ENCODE results near the gene PARL. TPM values are rescaled to one million over a fixed set of nuclear protein-coding genes. Genes with fewer than 3 reads are reported as not detected.

PARL gene
- total and polyA plus RNA-seq, 2 of the 8 experiments (the other 6 are each of a cell fraction or from before 2014, with no cell fraction given): 62.7 to 85.0 TPM

DNA sequence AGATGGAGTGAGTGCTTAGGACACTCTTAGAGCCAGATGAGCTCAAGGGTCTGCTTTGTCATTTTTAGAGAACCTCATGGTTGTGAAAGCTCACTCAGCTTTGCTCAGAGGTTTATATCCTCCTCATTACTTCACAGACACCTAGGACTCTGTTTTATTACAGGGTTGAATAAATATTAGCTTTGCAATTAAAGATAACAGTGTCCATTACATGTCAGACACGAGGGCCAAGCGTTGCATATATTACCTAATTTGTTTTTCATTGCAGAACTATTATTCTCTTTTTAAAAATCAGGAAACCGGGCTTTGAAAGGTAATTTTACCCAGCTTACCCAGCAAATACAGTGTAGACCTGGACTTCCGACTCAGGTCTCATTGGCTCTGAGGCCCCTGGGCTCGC, 75.4 kb downstream of the PARL start:
- Histone ChIP-seq H3K79me1 (ENCODE audit: low read depth, low read length) (0 out of 2 replicates have a peak, but pooled peaks cover 2% of the 10 kb centered on the region), H3K56ac (replicated peaks; ENCODE audit: insufficient read length, low read depth, low read length) (no peak overlapping the region), H4K5ac (ENCODE audit: insufficient read length, low read depth, low read length) (no peak overlapping the region), H3K36me3 (ENCODE audit: control insufficient read depth in 2 of 4, insufficient read depth in 4 of 4, low read length in 3 of 4) (peaks cover 33 to 71% (median 63%) of the 10 kb centered on the region in 4 experiments), H3K9ac (replicated peaks in 1 of 4; ENCODE audit: extremely low read depth in 1 of 4, low read depth in 3 of 4, low read length in 3 of 4) (no peak overlapping the region), H2BK12ac (ENCODE audit: low read depth, low read length) (no peak overlapping the region), H3K9me3 (ENCODE audit: insufficient read depth in 2 of 2, low read depth in 1 of 2, low read length in 1 of 2) (no peaks in the 10 kb centered on the region), H4K91ac (replicated peaks; ENCODE audit: insufficient read length, low read length) (no peak overlapping the region), H4K20me1 (replicated peaks in 1 of 2; ENCODE audit: control insufficient read depth in 1 of 2, insufficient read depth in 2 of 2, low read length in 2 of 2) (peaks cover 0 to 4% of the 10 kb centered on the region in 2 experiments), H3K27me3 (replicated peaks in 1 of 4; ENCODE audit: control insufficient read depth in 3 of 4, extremely low read depth in 1 of 4, insufficient read depth in 3 of 4, low read length in 3 of 4) (no peaks in the 10 kb centered on the region), H2AFZ (ENCODE audit: low read length) (no peak overlapping the region), H2AK5ac (ENCODE audit: low read depth, low read length) (no peak overlapping the region), H3K18ac (ENCODE audit: extremely low read depth, low read length) (no peak overlapping the region), H3K27ac (ENCODE audit: low read depth, low read length) (no peak overlapping the region), H2BK120ac (replicated peaks; ENCODE audit: low read depth, low read length) (no peak overlapping the region), H3K4me3 (ENCODE audit: extremely low read depth in 1 of 4, insufficient read depth in 2 of 4, low read depth in 3 of 4, low read length in 4 of 4) (no peak overlapping the region), H2BK20ac (ENCODE audit: low read length) (no peak overlapping the region), H3K4ac (replicated peaks; ENCODE audit: insufficient read length, low read depth, low read length) (no peak overlapping the region), H3K4me2 (ENCODE audit: insufficient read depth in 1 of 2, low read depth in 2 of 2, low read length in 2 of 2) (no peak overlapping the region), H3K79me2 (ENCODE audit: control insufficient read depth in 1 of 2, insufficient read depth in 2 of 2, low read length in 2 of 2) (no peaks in the 10 kb centered on the region), H2BK15ac (ENCODE audit: low read length) (no peak overlapping the region), H2BK5ac (ENCODE audit: low read depth, low read length) (no peak overlapping the region), H3K23ac (ENCODE audit: insufficient read length) (no peak overlapping the region), H3K4me1 (replicated peaks in 1 of 4; ENCODE audit: control insufficient read depth in 3 of 4, insufficient read depth in 4 of 4, low read length in 3 of 4) (no peaks in the 10 kb centered on the region), H3K14ac (ENCODE audit: insufficient read length) (no peak overlapping the region), H3K23me2 (ENCODE audit: low read depth, low read length) (no peaks in the 10 kb centered on the region), H4K8ac (ENCODE audit: extremely low read depth, insufficient read depth, low read length) (no peak overlapping the region)
- no peak for TF ChIP-seq TAF7 (optimal IDR thresholded peaks at IDR 0.05; ENCODE audit: borderline replicate concordance, low read depth, low read length)
- TF ChIP-seq, protein P1, sequence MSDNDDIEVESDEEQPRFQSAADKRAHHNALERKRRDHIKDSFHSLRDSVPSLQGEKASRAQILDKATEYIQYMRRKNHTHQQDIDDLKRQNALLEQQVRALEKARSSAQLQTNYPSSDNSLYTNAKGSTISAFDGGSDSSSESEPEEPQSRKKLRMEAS (IDR thresholded peaks at IDR 0.05): no peak
- ChIA-PET CTCF (ENCODE audit: partially characterized antibody) (interaction anchor here (0.9 kb wide), 1 partner anchor 15 kb away, joined by 3 read pairs; no protein-coding TSS in a partner anchor), POLR2A (ENCODE audit: partially characterized antibody) (no interaction called here)
- no peak for FAIRE-seq
- no peak for DNase-seq (ENCODE audit: low read depth in 1 of 2, low spot score in 2 of 2)
- WGBS, 2 experiments (ENCODE audit: extremely low coverage in 1 of 2, insufficient coverage in 1 of 2, insufficient read length in 1 of 2, insufficient replicate concordance in 2 of 2, low coverage in 1 of 2, low lambda C conversion rate in 2 of 2, missing lambda C conversion rate in 1 of 2): 92% methylated on average over 5 of the region's 5 CpGs; no CpG with 5 or more reads in 1 of the 2 experiments

Measured in H1 (cell line).